ENCODE results near the gene PLCL1.

The PLCL1 gene

GRCh38 chr2:198073253-198073652, 268.9 kb downstream of the PLCL1 start:
- no peak for DNase-seq

- DNase-seq: no peak
Observed at GRCh38 chr2:198077477-198077876, 273.1 kb downstream of the PLCL1 start.

GRCh38 chr2:198080879-198081765, 276.7 kb downstream of the PLCL1 start:
- no peak for DNase-seq

- DNase-seq: no peak
Observed at GRCh38 chr2:198084156-198084555, 279.8 kb downstream of the PLCL1 start.

- DNase-seq: no peak
Observed at GRCh38 chr2:198096002-198096401, 291.6 kb downstream of the PLCL1 start.

- no peak for DNase-seq
Observed at GRCh38 chr2:198096965-198097364, 292.6 kb downstream of the PLCL1 start.

- no peak for DNase-seq
Observed at GRCh38 chr2:198097630-198098029, 293.2 kb downstream of the PLCL1 start.

GRCh38 chr2:198098386-198098785, 294.0 kb downstream of the PLCL1 start:
- DNase-seq: no peak

- peak; percentile 68 for DNase-seq
Observed at GRCh38 chr2:198098918-198099317, 294.5 kb downstream of the PLCL1 start.

GRCh38 chr2:198100346-198100745, 296.0 kb downstream of the PLCL1 start:
- DNase-seq: no peak

GRCh38 chr2:198101688-198102087, 297.3 kb downstream of the PLCL1 start:
- no peak for DNase-seq

GRCh38 chr2:198102120-198102519, 297.7 kb downstream of the PLCL1 start:
- no peak for DNase-seq

GRCh38 chr2:198102856-198103255, 298.5 kb downstream of the PLCL1 start:
- no peak for DNase-seq

- DNase-seq: no peak
Observed at GRCh38 chr2:198106621-198107385, 302.4 kb downstream of the PLCL1 start.

GRCh38 chr2:198113316-198113715, 308.9 kb downstream of the PLCL1 start:
- DNase-seq: no peak

- no peak for DNase-seq
Observed at GRCh38 chr2:198114064-198114463, 309.7 kb downstream of the PLCL1 start.

- DNase-seq: no peak
Observed at GRCh38 chr2:198115201-198115600, 310.8 kb downstream of the PLCL1 start.

- DNase-seq: no peak
Observed at GRCh38 chr2:198116756-198117155, 312.4 kb downstream of the PLCL1 start.

GRCh38 chr2:198117406-198118041, 313.1 kb downstream of the PLCL1 start:
- no peak for DNase-seq

GRCh38 chr2:198127627-198128026, 323.2 kb downstream of the PLCL1 start:
- DNase-seq: no peak

GRCh38 chr2:198129609-198130008, 325.2 kb downstream of the PLCL1 start:
- no peak for DNase-seq

GRCh38 chr2:198134293-198134955, 330.0 kb downstream of the PLCL1 start:
- DNase-seq: no peak

- DNase-seq: no peak
Observed at GRCh38 chr2:198135481-198135934, 331.1 kb downstream of the PLCL1 start.
